ENCODE measurements around the gene EZH1.

Gene EZH1

DNA sequence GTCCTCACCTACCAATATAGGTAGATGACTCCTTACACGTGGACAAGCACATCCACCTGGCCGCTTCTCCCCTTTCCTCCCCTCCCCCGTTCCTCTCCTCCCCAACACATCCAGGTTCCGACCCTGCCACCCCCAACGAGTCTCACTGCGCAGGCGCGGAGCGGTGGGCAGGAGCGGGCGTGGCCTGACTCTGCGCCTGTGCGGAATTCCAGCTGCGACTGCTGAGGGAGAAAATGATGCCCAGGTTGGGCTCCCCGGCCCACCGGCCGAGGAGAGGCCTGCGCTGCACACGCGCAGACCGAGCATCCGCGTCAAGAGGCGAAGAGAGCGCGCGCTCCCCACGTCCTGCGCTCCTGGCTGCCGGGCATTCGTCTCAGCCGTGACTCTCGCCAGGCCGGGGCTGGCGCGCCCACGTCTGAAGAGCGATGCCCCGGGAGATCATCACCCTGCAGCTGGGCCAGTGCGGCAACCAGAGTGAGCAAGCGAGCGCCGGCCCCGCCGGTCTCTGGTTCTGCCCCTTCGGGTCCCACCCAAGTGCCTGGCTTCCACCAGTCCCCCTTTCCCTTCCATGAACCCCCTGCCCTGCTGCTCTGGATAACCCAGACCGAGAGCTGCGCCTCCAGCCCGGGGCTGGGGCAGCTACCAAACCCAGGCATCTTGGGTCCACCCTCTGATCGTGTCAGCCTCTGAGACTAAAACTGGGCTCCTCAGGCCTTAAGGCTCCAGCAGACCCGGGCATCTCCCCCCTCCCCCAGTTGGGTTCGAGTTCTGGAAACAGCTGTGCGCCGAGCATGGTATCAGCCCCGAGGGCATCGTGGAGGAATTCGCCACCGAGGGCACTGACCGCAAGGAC is 85.5 kb downstream of the EZH1 start, which contains the start of gene TUBG2:
TSS of gene TUBG2 (plus strand) at position 206 of the 853 bp plus-strand sequence. CDS start at position 426, 220 bp downstream.
- peak within 1 kb of the TSS; percentile 88 for H3K4me3 Mint-ChIP-seq
- peaks cover 4% of the 10 kb centered on the region for H3K9me3 Mint-ChIP-seq
- H3K36me3 Mint-ChIP-seq (ENCODE audit: low read depth), result no peaks in the 10 kb centered on the region
- H3K4me1 Mint-ChIP-seq (ENCODE audit: low read depth), result peaks cover 35% of the 10 kb centered on the region
- H3K27me3 Mint-ChIP-seq, result peaks cover 5% of the 10 kb centered on the region
- H3K27ac Mint-ChIP-seq, result peak within 1 kb of the TSS; percentile 42

- H3K27me3 Mint-ChIP-seq, result peaks cover 14% of the 10 kb centered on the region
- H3K27ac Mint-ChIP-seq, result no peak overlapping the region
- H3K4me3 Mint-ChIP-seq, result peak overlapping the region; percentile 88
- H3K4me1 Mint-ChIP-seq (ENCODE audit: low read depth), result peaks cover 42% of the 10 kb centered on the region
- no peaks in the 10 kb centered on the region for H3K36me3 Mint-ChIP-seq (ENCODE audit: low read depth)
- H3K9me3 Mint-ChIP-seq, result peaks cover 4% of the 10 kb centered on the region
Observed at GRCh38 chr17:42657824-42658588, 86.8 kb downstream of the EZH1 start.

- Mint-ChIP-seq H3K4me3 (no peak overlapping the region), H3K27ac (no peak overlapping the region), H3K9me3 (peaks cover 4% of the 10 kb centered on the region), H3K27me3 (peaks cover 18% of the 10 kb centered on the region), H3K4me1 (ENCODE audit: low read depth) (peaks cover 42% of the 10 kb centered on the region), H3K36me3 (ENCODE audit: low read depth) (no peaks in the 10 kb centered on the region)
Observed at GRCh38 chr17:42655528-42655927, 89.3 kb downstream of the EZH1 start.

DNA sequence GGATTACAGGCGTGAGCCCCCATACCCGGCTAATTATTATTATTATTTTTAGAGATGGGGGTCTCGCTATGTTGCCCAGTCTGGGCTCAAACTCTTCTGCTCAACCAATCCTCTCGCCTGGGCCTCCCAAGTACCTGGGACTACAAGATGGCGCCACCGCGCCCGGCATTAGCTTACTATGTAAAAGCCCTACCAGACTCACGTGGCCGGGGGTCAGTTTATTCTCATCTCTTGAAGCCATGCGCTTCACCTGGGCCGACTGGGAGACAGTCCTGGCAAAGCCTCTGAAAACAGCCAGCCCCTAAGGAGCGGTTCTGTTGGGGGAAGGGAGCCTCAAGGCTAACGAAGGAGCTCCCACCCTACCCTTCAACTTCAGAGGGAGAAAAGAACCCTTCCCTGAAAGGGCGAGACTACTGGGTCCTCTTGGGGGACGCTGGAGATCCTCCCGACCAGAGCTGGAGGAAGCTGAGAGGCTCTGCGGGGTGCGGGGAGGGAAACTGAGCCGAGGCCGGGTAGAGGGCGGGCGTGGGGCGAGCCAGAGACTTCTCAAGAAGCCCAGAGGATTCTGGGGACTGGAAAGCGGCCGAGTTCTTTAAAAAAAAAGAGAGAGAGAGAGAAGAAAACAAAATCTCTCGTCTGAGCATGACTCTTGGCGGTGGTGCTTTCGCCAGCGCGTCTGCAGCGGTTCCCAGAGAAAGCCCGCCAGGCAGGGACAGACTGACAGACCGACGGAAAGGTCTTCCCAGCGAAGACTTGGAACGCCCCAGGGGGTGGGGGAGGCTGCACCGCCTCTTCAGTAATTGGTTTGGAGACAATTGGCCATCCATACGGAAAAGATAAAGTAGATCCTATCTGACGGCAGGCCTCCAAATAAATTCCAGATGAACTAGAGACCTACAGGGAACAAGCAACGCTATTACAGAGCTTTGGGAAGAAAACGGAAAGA is 91.4 kb downstream of the EZH1 start:
- H3K27me3 Mint-ChIP-seq, result peaks cover 22% of the 10 kb centered on the region
- H3K4me1 Mint-ChIP-seq (ENCODE audit: low read depth), result peaks cover 32% of the 10 kb centered on the region
- no peak overlapping the region for H3K27ac Mint-ChIP-seq
- peaks cover 4% of the 10 kb centered on the region for H3K9me3 Mint-ChIP-seq
- H3K4me3 Mint-ChIP-seq, result no peak overlapping the region
- H3K36me3 Mint-ChIP-seq (ENCODE audit: low read depth), result no peaks in the 10 kb centered on the region

DNA sequence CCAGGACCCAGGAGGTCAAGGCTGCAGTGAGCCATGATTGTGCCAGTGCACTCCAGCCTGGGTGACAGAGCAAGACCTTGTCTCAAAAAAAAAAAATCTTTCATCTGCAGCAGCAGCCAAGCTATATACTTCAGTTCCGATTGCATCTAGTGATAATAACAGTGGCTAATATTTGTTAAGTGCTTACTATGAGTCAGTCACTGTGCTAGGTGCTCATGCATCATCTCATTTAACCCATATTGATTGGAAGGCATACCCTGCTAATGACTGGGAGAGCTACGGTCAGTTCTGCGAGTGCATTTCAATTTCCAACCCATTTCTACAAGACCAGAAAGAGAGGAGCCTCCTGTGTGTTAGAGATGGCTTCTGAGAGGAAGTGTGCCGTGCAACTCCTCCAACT is 93.4 kb downstream of the EZH1 start:
- H3K4me3 Mint-ChIP-seq, result no peak overlapping the region
- H3K27ac Mint-ChIP-seq, result no peak overlapping the region
- H3K36me3 Mint-ChIP-seq (ENCODE audit: low read depth), result no peaks in the 10 kb centered on the region
- peaks cover 22% of the 10 kb centered on the region for H3K27me3 Mint-ChIP-seq
- H3K4me1 Mint-ChIP-seq (ENCODE audit: low read depth), result peaks cover 19% of the 10 kb centered on the region
- H3K9me3 Mint-ChIP-seq, result no peaks in the 10 kb centered on the region
